ENCODE results near the gene ZNF441. TPM values are rescaled to one million over a fixed set of nuclear protein-coding genes. Genes with fewer than 3 reads are reported as not detected.

ZNF441 gene
- total and polyA plus RNA-seq, 2 of the 4 experiments (the other 2 are of a cell fraction), result 2.8 to 9.7 TPM

- Histone ChIP-seq H3K79me1 (ENCODE audit: low read depth in 1 of 2, low read length in 2 of 2) (no peaks in the 10 kb centered on the region), H2AK9ac (replicated peaks; ENCODE audit: low read depth, low read length, poor library complexity) (no peak overlapping the region), H3K27ac (ENCODE audit: insufficient read depth, low read length) (no peak overlapping the region), H3K36me3 (ENCODE audit: control insufficient read depth, insufficient read depth, low read length) (peaks cover 24% of the 10 kb centered on the region), H3K9me3 (ENCODE audit: control insufficient read depth, insufficient read depth, low read length) (peaks cover 69% of the 10 kb centered on the region), H2AK5ac (ENCODE audit: low read depth, low read length) (no peak overlapping the region), H3K23ac (ENCODE audit: low read depth, low read length) (no peak overlapping the region), H4K91ac (ENCODE audit: insufficient read depth, low read depth, low read length) (no peak overlapping the region), H3K27me3 (ENCODE audit: control insufficient read depth, insufficient read depth, low read length) (no peaks in the 10 kb centered on the region), H3K4me1 (ENCODE audit: control insufficient read depth, insufficient read depth, low read length) (no peaks in the 10 kb centered on the region), H2BK15ac (ENCODE audit: low read depth, low read length) (no peak overlapping the region), H3K9me1 (ENCODE audit: insufficient read depth, low read length) (no peaks in the 10 kb centered on the region), H2BK120ac (ENCODE audit: low read depth, low read length) (no peak overlapping the region), H2BK5ac (ENCODE audit: low read depth, low read length, poor library complexity, severe bottlenecking) (no peak overlapping the region), H3K56ac (ENCODE audit: extremely low read depth, insufficient read depth, low read length) (no peak overlapping the region), H4K20me1 (ENCODE audit: insufficient read depth, low read length) (no peaks in the 10 kb centered on the region), H4K8ac (ENCODE audit: low read depth in 2 of 2, low read length in 2 of 2) (no peak overlapping the region), H4K5ac (ENCODE audit: low read depth, low read length) (no peak overlapping the region), H3K14ac (replicated peaks; ENCODE audit: low read depth, low read length) (no peak overlapping the region), H3K9ac (ENCODE audit: low read depth, low read length) (no peak overlapping the region), H2BK20ac (ENCODE audit: low read depth, low read length) (no peak overlapping the region), H3K18ac (ENCODE audit: low read depth, low read length) (no peak overlapping the region), H2AFZ (replicated peaks; ENCODE audit: low read length, poor library complexity) (no peak overlapping the region), H3K4me3 (ENCODE audit: insufficient read depth, low read depth, low read length) (no peak overlapping the region), H3K4me2 (ENCODE audit: low read depth, low read length) (no peak overlapping the region), H3K4ac (ENCODE audit: low read depth, low read length) (no peak overlapping the region)
- ChIA-PET POLR2A (ENCODE audit: unreplicated experiment) (no interaction called here), CTCF (no interaction called here)
- no CpG with 5 or more reads among the region's 3 CpGs for WGBS, 2 experiments (ENCODE audit: extremely low coverage in 2 of 2, insufficient read length in 1 of 2)
- intact Hi-C loops (cut with micrococcal nuclease) (no loop called here), dilution Hi-C loops (cut with HindIII; ENCODE audit: low sequenced_read_pairs, unreplicated experiment) (no loop called here), in situ Hi-C loops (cut with MboI; ENCODE audit: low sequenced_read_pairs) (no loop called here)
- DNase-seq (no peak), ATAC-seq (ENCODE audit: low read depth) (no peak)
- no peak for TF ChIP-seq MAFK (IDR thresholded peaks at IDR 0.05; ENCODE audit: low read depth, low read length)
- TF ChIP-seq CEBPB (IDR thresholded peaks at IDR 0.05; ENCODE audit: low read depth, low read length), result no peak
- TF ChIP-seq CHD1 (IDR thresholded peaks at IDR 0.05; ENCODE audit: low read depth, low read length), result no peak
- TF ChIP-seq RAD21 (IDR thresholded peaks at IDR 0.05; ENCODE audit: low read length), result no peak
- no peak for TF ChIP-seq RFX5 (IDR thresholded peaks at IDR 0.05; ENCODE audit: low read depth, low read length)
- no peak for TF ChIP-seq NFE2L2 (IDR thresholded peaks at IDR 0.05; ENCODE audit: low read depth, low read length)
- TF ChIP-seq SMC3 (IDR thresholded peaks at IDR 0.05; ENCODE audit: low read depth, low read length), result no peak
- TF ChIP-seq FOS (IDR thresholded peaks at IDR 0.05; ENCODE audit: low read depth, low read length), result no peak
- TF ChIP-seq POLR2A (IDR thresholded peaks at IDR 0.05; ENCODE audit: low read depth, low read length), result no peak
- no peak for TF ChIP-seq RCOR1 (IDR thresholded peaks at IDR 0.05; ENCODE audit: insufficient replicate concordance, low read length)
- TF ChIP-seq MAZ (IDR thresholded peaks at IDR 0.05; ENCODE audit: borderline replicate concordance, low read depth, low read length), result no peak
- TF ChIP-seq ELK1 (IDR thresholded peaks at IDR 0.05; ENCODE audit: borderline replicate concordance, low read depth, low read length), result no peak
- no peak for TF ChIP-seq BHLHE40 (IDR thresholded peaks at IDR 0.05; ENCODE audit: low read depth, low read length)
- no TSS peak for BruUV-seq (replicated peaks)
These were observed 17.6 kb downstream of the ZNF441 start for GRCh38 chr19:11784356-11784755.
